WTC11 (cell line): Measurements from ENCODE around the gene CCSER1. TPM values are rescaled to one million over a fixed set of nuclear protein-coding genes. Genes with fewer than 3 reads are reported as not detected.

Experiments
- ATAC-seq: fragments of 200-7000 bp; cut with Tn5 transposase; 2 replicates; pipeline ENCODE4 v1.10.0; 2021; ENCODE audit warnings: mild to moderate bottlenecking, moderate library complexity
- CTCF ChIA-PET: fragments of 300-600 bp; sonication (Branson Sonifier 250); formaldehyde crosslinking; loops from one replicate; lab custom pipeline; 2021; ENCODE audit warnings: antibody characterized with exemption; lab: Charles Lee
- POLR2A ChIA-PET: fragments of 350-600 bp; sonication (Branson Sonifier 250); formaldehyde crosslinking; loops from one replicate; lab custom pipeline; 2021; ENCODE audit warnings: antibody characterized with exemption; lab: Charles Lee
- DNase-seq: peaks from one replicate; pipeline ENCODE4 v3.0.0; 2021; ENCODE audit warnings: low spot score
- H3K27ac Mint-ChIP-seq: 2 replicates; pipeline ENCODE4 v1.8.0; 2021; ENCODE audit warnings: mixed read lengths
- H3K27me3 Mint-ChIP-seq: 2 replicates; pipeline ENCODE4 v1.8.0; 2021; ENCODE audit warnings: low read depth, mild to moderate bottlenecking, moderate library complexity, mixed read lengths
- H3K36me3 Mint-ChIP-seq: 2 replicates; pipeline ENCODE4 v1.8.0; 2021; ENCODE audit warnings: mixed read lengths
- H3K4me1 Mint-ChIP-seq: 2 replicates; pipeline ENCODE4 v1.8.0; 2022; ENCODE audit warnings: mixed read lengths
- H3K4me3 Mint-ChIP-seq: 2 replicates; pipeline ENCODE4 v1.8.0; 2021; ENCODE audit warnings: mild to moderate bottlenecking, moderate library complexity, mixed read lengths
- H3K9me3 Mint-ChIP-seq: 2 replicates; pipeline ENCODE4 v1.8.0; 2021; ENCODE audit warnings: mixed read lengths
- ATF1 ChIP-seq: sonication (generic); formaldehyde crosslinking; IDR thresholded peaks from 2 replicates; pipeline ENCODE4 v1.8.1; 2023; ENCODE audit warnings: mild to moderate bottlenecking, moderate library complexity, missing genetic modification reagents
- ELF4 ChIP-seq: sonication (generic); formaldehyde crosslinking; IDR thresholded peaks from 2 replicates; pipeline ENCODE4 v1.8.1; 2022; ENCODE audit warnings: low read depth, mild to moderate bottlenecking, moderate library complexity, missing genetic modification reagents
- EMX1 ChIP-seq: fragments of 250-450 bp; sonication (Bioruptor Pico); IDR thresholded peaks from 2 replicates; pipeline ENCODE4 v1.8.0; 2021; ENCODE audit warnings: mild to moderate bottlenecking
- JUN ChIP-seq: sonication (generic); formaldehyde crosslinking; IDR thresholded peaks from 2 replicates; pipeline ENCODE4 v1.8.0; 2023; ENCODE audit warnings: mild to moderate bottlenecking, missing genetic modification reagents
- NFATC4 ChIP-seq: fragments of 250-450 bp; sonication (Bioruptor Pico); IDR thresholded peaks from 2 replicates; pipeline ENCODE4 v1.9.0; 2021; ENCODE audit warnings: mild to moderate bottlenecking
- TP53 ChIP-seq: sonication (generic); formaldehyde crosslinking; IDR thresholded peaks from 2 replicates; pipeline ENCODE4 v1.8.1; 2023; ENCODE audit warnings: mild to moderate bottlenecking, missing genetic modification reagents
- ZNF219 ChIP-seq: sonication (generic); formaldehyde crosslinking; IDR thresholded peaks from 2 replicates; pipeline ENCODE4 v1.8.0; 2023; ENCODE audit warnings: missing genetic modification reagents, mild to moderate bottlenecking, borderline replicate concordance
- ZNF317 ChIP-seq: sonication (generic); formaldehyde crosslinking; IDR thresholded peaks from 2 replicates; pipeline ENCODE4 v1.8.1; 2023; ENCODE audit warnings: low read depth, mild to moderate bottlenecking, moderate library complexity, missing genetic modification reagents, borderline replicate concordance
- total RNA-seq: library from RNA; stranded (reverse); gene quantifications from 3 replicates; pipeline ENCODE4 v1.2.3, GENCODE V29; 2021
- TF ChIP-seq, protein P1 (sequence below): sonication (generic); formaldehyde crosslinking; IDR thresholded peaks from 2 replicates; pipeline ENCODE4 v1.8.0; 2023; ENCODE audit warnings: missing genetic modification reagents, mild to moderate bottlenecking, borderline replicate concordance
- TF ChIP-seq, protein P2 (sequence below): sonication (generic); formaldehyde crosslinking; IDR thresholded peaks from 2 replicates; pipeline ENCODE4 v1.8.1; 2022; ENCODE audit warnings: mild to moderate bottlenecking, moderate library complexity, missing genetic modification reagents
- TF ChIP-seq, protein P3 (sequence below): sonication (generic); formaldehyde crosslinking; IDR thresholded peaks from 2 replicates; pipeline ENCODE4 v1.8.0; 2022; ENCODE audit warnings: mild to moderate bottlenecking, missing genetic modification reagents
- TF ChIP-seq, protein P4 (sequence below): sonication (generic); formaldehyde crosslinking; IDR thresholded peaks from 2 replicates; pipeline ENCODE4 v1.8.0; 2022; ENCODE audit warnings: mild to moderate bottlenecking, missing genetic modification reagents

CCSER1 gene
- total RNA-seq, 1 experiment from 2014 or later: 0.87 TPM

DNA sequence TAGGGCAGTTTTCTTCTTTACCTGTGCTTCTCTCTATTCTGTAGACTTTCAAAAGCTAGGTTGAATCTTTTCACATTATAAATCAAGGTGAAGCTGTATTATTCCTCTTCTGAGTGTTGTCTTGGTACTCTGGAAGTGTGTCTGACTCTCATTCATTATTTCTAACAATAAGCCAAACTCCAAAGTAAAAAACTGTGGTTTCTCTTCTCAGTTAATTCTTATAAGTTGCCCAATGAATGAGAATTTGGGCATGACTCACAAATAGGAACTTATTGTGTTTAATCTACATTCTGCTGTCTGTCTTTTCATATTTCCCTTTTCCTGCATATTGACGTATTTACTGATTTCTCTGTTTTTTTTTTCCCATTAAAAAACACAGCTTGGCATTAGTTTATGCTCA, 714.5 kb downstream of the CCSER1 start (continued):
- TF ChIP-seq, protein P1, sequence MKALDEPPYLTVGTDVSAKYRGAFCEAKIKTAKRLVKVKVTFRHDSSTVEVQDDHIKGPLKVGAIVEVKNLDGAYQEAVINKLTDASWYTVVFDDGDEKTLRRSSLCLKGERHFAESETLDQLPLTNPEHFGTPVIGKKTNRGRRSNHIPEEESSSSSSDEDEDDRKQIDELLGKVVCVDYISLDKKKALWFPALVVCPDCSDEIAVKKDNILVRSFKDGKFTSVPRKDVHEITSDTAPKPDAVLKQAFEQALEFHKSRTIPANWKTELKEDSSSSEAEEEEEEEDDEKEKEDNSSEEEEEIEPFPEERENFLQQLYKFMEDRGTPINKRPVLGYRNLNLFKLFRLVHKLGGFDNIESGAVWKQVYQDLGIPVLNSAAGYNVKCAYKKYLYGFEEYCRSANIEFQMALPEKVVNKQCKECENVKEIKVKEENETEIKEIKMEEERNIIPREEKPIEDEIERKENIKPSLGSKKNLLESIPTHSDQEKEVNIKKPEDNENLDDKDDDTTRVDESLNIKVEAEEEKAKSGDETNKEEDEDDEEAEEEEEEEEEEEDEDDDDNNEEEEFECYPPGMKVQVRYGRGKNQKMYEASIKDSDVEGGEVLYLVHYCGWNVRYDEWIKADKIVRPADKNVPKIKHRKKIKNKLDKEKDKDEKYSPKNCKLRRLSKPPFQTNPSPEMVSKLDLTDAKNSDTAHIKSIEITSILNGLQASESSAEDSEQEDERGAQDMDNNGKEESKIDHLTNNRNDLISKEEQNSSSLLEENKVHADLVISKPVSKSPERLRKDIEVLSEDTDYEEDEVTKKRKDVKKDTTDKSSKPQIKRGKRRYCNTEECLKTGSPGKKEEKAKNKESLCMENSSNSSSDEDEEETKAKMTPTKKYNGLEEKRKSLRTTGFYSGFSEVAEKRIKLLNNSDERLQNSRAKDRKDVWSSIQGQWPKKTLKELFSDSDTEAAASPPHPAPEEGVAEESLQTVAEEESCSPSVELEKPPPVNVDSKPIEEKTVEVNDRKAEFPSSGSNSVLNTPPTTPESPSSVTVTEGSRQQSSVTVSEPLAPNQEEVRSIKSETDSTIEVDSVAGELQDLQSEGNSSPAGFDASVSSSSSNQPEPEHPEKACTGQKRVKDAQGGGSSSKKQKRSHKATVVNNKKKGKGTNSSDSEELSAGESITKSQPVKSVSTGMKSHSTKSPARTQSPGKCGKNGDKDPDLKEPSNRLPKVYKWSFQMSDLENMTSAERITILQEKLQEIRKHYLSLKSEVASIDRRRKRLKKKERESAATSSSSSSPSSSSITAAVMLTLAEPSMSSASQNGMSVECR (CRISPR knock-in tag): no peak

DNA sequence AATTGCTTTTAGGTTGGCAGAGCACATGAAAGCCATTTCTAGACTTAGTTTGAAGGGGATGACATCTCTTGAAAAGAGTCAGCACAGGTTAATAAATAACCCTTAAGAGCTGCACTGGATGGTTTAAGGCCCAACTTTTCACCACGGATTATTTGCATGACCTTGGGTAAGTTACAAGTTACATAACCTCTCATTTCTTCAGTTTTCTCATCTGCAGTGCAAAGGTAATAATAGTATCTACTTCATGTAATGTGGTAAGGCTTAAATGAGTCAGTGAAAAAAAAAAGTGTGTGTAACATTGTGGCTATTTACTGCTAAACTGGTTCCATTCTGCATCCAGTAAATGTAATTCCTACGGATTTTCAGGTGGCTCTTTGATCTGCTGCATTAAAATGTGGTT, 715.8 kb downstream of the CCSER1 start:
- Mint-ChIP-seq H3K27ac (no peak overlapping the region), H3K27me3 (no peaks in the 10 kb centered on the region), H3K4me1 (peaks cover 23% of the 10 kb centered on the region), H3K9me3 (peaks cover 5% of the 10 kb centered on the region; the same call in 1 of the 2 replicates), H3K36me3 (no peaks in the 10 kb centered on the region), H3K4me3 (no peak overlapping the region)
- ChIA-PET CTCF (no interaction called here), POLR2A (no interaction called here)
- DNase-seq: no peak
- ATAC-seq: no peak
- TF ChIP-seq ATF1 (no peak), EMX1 (CRISPR knock-in tag) (no peak), TP53 (CRISPR knock-in tag) (no peak), ELF4 (CRISPR knock-in tag) (no peak)
- TF ChIP-seq, protein P2, sequence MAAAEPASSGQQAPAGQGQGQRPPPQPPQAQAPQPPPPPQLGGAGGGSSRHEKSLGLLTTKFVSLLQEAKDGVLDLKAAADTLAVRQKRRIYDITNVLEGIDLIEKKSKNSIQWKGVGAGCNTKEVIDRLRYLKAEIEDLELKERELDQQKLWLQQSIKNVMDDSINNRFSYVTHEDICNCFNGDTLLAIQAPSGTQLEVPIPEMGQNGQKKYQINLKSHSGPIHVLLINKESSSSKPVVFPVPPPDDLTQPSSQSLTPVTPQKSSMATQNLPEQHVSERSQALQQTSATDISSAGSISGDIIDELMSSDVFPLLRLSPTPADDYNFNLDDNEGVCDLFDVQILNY (CRISPR knock-in tag): no peak
- TF ChIP-seq, protein P3, sequence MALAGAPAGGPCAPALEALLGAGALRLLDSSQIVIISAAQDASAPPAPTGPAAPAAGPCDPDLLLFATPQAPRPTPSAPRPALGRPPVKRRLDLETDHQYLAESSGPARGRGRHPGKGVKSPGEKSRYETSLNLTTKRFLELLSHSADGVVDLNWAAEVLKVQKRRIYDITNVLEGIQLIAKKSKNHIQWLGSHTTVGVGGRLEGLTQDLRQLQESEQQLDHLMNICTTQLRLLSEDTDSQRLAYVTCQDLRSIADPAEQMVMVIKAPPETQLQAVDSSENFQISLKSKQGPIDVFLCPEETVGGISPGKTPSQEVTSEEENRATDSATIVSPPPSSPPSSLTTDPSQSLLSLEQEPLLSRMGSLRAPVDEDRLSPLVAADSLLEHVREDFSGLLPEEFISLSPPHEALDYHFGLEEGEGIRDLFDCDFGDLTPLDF: no peak

DNA sequence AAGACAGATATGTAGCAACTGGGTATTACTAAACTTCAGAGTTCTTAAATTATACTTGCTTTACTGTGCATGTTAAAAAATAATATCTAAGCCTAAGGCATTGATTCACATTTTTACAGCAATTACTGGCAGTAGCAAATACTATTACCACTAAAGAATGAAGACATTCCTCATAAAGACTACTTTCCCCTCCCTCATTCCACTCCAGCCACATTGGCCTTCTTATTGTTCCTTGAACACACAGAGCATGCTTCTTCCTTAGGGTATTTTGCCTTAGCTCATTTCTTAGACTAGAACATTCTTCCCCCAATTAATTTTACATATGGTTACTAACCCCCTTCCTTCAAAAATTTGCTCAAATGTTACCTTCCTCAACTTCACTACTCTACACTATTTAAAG, 717.0 kb downstream of the CCSER1 start:
- peaks cover 21% of the 10 kb centered on the region for H3K4me1 Mint-ChIP-seq
- no peak for ATAC-seq
- H3K4me3 Mint-ChIP-seq: no peak overlapping the region
- no peak overlapping the region for H3K27ac Mint-ChIP-seq
- ChIA-PET CTCF (no interaction called here), POLR2A (no interaction called here)
- H3K36me3 Mint-ChIP-seq: peaks cover 4% of the 10 kb centered on the region
- no peak for DNase-seq
- no peaks in the 10 kb centered on the region for H3K27me3 Mint-ChIP-seq
- peaks cover 6% of the 10 kb centered on the region for H3K9me3 Mint-ChIP-seq
- no peak for TF ChIP-seq EMX1 (CRISPR knock-in tag)

DNA sequence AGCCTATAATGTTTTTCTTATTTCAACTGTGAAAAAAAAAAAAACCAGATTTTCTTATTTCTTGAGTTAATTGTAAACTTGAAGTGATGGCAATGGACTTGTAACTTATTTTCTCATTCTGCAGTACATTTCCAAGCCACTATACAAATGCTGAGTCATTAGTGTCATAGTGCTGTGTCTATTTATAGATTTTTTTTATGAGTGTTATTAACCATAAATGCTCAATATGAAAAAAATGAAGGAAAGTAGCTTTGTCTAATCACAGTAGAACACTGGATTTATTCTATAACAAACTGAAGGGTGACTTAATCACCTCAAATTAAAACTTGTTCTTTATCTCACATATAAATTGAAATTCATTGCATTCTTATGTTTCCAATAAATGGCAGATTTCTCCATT, 718.6 kb downstream of the CCSER1 start:
- TF ChIP-seq ZNF317 (CRISPR knock-in tag) (no peak), ZNF219 (CRISPR knock-in tag) (no peak), JUN (CRISPR knock-in tag) (no peak), ATF1 (no peak), NFATC4 (CRISPR knock-in tag) (no peak)
- TF ChIP-seq, protein P4, sequence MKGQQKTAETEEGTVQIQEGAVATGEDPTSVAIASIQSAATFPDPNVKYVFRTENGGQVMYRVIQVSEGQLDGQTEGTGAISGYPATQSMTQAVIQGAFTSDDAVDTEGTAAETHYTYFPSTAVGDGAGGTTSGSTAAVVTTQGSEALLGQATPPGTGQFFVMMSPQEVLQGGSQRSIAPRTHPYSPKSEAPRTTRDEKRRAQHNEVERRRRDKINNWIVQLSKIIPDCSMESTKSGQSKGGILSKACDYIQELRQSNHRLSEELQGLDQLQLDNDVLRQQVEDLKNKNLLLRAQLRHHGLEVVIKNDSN (CRISPR knock-in tag): no peak
- Mint-ChIP-seq H3K36me3 (peaks cover 15% of the 10 kb centered on the region), H3K4me1 (peaks cover 24% of the 10 kb centered on the region), H3K4me3 (no peak overlapping the region), H3K27ac (no peak overlapping the region), H3K27me3 (no peaks in the 10 kb centered on the region), H3K9me3 (peaks cover 14% of the 10 kb centered on the region)
- POLR2A ChIA-PET: no interaction called here
- CTCF ChIA-PET: no interaction called here
- no peak for DNase-seq
- no peak for ATAC-seq
